Posterior vena cava (tissue), 2 donors: ENCODE data around the gene CCDC122. TPM values are rescaled to one million over a fixed set of nuclear protein-coding genes. Genes with fewer than 3 reads are reported as not detected.
A peak's percentile ranks its signal among the peaks of the same experiment; 100 is the strongest.

ENCODE experiments used
- DNase-seq: peaks from one replicate; pipeline ENCODE4 v3.0.0-alpha.2; 2020; ENCODE audit warnings: low spot score
- intact Hi-C, 2 donors: fragments of 100-400 bp; cut with DNase I; formaldehyde crosslinking; loops; one replicate each; pipeline versions ENCODE4 v1.14.1 to v1.14.2; 2022 to 2023
- long read RNA-seq, 2 donors: library from polyadenylated mRNA; unstranded; transcript quantifications; one replicate each; pipeline ENCODE4 v2.0.0, GENCODE V29; 2020 to 2021
- total RNA-seq, 2 donors: library from RNA; stranded (reverse); fragmentation: NEBNext Ultra II Directional; extraction: Animal tissue kit (Norgen Biotek cat#: 25700); gene quantifications; one replicate each; pipeline ENCODE4 v1.2.1, GENCODE V29; 2021
- donor health status: DM: yes; HTN: yes; CAD: no.
- donor health status: DM: yes; HTN: yes; CAD: no.

The CCDC122 gene
- total RNA-seq = 1 to 10 TPM; 5.8 to 9.9 TPM
- long read RNA-seq, donor 1, partial matches to known transcripts = 0 of 2 reads
- long read RNA-seq, donor 1, other reads (novel, unspliced or antisense) = 2 of 2 reads
- long read RNA-seq, donor 2, partial matches to known transcripts = 0 of 3 reads
- long read RNA-seq, donor 2, other reads (novel, unspliced or antisense) = 2 of 3 reads

DNA sequence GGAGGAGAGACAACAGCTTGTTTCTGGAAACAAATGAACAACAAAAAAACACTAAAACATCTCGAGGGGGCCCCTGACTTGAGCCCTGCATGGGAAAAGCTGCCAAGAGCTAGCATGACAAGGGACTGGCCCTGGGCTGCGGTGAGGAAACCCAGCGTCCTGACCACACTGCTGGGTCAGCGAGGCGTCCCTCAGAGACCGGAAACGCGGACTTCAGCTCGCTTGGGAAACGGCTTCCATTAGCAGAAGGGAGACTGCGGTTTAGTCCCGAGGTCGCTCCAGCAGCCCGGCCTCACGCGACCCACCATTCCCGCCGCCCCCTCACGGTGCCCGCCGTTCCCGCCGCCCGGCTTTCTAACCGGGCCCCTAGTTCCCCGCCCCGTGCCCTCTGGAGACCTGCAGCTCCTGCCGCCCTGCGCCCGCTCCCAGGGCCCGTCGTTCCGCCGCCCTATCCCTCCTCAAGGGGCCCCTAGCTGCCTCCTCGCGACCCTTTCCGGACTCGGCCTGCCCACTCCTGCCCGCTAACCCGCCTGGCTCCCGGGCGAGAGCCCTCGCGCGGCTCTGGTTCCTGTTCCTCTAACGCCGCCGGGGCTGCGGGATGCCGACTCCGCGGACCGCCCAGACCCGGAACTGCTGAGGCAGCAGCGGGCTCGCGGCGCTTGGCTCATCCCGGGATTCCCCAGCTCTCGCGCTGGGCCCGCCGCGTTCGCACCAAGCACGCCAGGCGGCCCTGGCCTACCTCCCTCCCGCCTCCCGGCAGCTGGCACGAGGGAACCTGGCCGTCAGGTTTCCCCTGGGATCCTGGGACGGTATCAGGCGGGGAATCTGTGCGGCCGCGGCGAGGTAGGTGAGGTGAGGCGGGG is at the start of gene CCDC122:
Gene CCDC122 (minus strand): TSS at position 849 of the 863 bp plus-strand sequence. CDS start 10,364 bp downstream, outside the sequence.
- peak; percentile 96 for DNase-seq
- intact Hi-C loops = loop anchor here in 1 of 2 donors (10.0 kb wide), 1 partner anchor 794 kb away; no protein-coding TSS in a partner anchor

DNA sequence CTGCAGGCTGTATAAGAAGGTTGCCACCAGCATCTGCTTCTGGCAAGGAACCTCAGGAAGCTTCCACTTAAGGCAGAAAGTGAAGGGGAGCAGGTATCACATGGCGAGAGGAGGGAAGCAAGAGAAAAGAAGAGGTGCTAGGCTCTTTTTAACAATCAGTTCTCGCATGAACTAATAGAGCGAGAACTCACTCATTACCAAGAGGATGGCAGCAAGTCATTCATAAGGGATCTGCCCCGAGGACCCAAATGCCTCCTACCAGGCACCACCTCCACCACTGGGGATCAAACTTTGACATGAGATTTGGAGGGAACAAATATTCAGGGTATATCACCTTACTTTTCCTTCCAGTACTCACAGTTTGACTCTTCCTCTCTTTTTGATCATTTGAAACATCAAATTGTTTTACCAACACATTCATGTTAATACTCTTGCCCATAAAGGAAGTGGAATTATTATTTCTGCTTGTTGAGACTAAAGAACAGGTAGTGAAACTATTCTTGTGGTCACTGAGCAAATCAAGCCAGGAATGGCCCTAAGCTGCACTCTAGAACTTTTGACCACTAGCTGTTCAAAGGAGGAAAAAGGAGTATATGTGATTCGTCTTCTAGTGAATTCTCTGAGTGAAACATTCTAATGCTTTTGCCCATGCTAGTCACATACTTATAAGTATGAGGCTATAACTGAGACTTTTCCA is 45.2 kb upstream of the CCDC122 start:
- intact Hi-C loops = no loop called here
- DNase-seq = no peak

GRCh38 chr13:43920965-43921674 is 41.6 kb upstream of the CCDC122 start:
- intact Hi-C loops = no loop called here
- DNase-seq = no peak

- no peak for DNase-seq
- intact Hi-C loops = loop anchor here in 1 of 2 donors (10.0 kb wide), 1 partner anchor 526 kb away; no protein-coding TSS in a partner anchor
Measured at GRCh38 chr13:43918636-43919035, 39.1 kb upstream of the CCDC122 start.

DNA sequence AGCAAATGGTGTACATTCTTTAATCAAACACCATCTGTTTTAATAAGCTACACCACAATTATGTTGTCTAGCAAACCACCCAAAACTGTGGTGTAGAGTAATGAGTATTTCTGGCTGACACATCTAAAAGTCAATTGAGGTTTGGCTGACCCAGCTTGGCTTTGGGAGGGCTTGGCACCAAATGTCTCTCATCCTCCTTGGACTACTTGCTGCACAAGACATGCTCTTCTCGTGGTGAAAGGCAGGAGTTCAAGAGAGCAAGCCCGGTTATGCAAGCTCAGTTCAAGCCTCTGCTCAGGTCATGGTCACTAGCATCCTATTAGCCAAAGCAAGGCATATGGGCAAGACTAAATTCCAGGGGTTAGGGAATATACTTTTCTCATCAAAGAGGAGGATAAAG is 37.3 kb upstream of the CCDC122 start:
- no peak for DNase-seq
- intact Hi-C loops = loop anchor here in 1 of 2 donors (10.0 kb wide), 1 partner anchor 528 kb away; no protein-coding TSS in a partner anchor

DNA sequence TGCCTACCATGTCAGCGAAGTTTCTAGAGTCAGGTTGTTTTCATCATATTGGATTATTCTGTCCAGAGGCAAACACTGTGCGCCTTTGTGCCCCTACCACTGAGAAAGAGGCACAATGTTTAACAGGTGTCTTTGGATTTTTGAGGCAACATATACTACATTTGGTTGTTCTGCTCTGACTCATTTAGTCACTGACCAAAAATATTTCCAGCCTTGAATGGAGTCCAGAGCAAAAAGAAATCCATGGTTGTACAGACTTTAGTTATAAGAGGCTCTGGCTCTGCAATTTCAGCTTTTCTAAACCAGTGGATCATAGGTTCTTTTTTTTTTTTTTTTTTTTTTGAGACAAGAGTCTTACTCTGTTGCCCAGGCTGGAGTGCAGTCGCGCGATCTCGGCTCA is 35.9 kb upstream of the CCDC122 start:
- intact Hi-C loops = loop anchor here in 1 of 2 donors (10.0 kb wide), 1 partner anchor 529 kb away; no protein-coding TSS in a partner anchor
- DNase-seq = no peak

GRCh38 chr13:43911871-43912270 is 32.3 kb upstream of the CCDC122 start:
- no peak for DNase-seq
- intact Hi-C loops = loop anchor here in 1 of 2 donors (10.0 kb wide), 1 partner anchor 533 kb away; no protein-coding TSS in a partner anchor

- intact Hi-C loops = loop anchor here in 1 of 2 donors (10.0 kb wide), 1 partner anchor 534 kb away; no protein-coding TSS in a partner anchor
Measured at GRCh38 chr13:43911278-43911677, 31.7 kb upstream of the CCDC122 start.

DNA sequence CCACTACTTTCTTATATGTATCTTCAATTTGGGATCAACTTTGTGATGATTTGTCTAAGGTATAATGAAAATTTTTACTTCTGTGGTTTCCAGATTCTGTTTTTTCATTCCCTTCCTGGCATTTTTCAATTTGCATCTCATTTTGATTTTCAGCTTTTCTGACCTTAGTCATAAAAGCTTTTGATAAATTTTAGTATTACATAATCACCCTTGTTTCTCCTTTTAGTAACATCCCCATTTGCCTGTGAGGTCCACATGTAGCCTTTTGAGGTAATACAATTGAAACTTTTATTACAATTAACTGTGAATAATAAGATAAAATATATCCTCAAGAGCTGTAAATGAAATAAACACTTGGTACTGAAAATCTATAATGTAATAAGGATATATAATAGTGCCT is 31.3 kb upstream of the CCDC122 start:
- intact Hi-C loops = loop anchor here in 1 of 2 donors (10.0 kb wide), 1 partner anchor 534 kb away; no protein-coding TSS in a partner anchor

More at GRCh38 chr13:43911278-43911677, 31.7 kb upstream of the CCDC122 start:
- DNase-seq = no peak

GRCh38 chr13:43908156-43909126 is 28.9 kb upstream of the CCDC122 start:
- intact Hi-C loops = loop anchor here (5.0 to 10.0 kb wide), 5 partner anchors 136 to 1064 kb away; no protein-coding TSS in a partner anchor
- DNase-seq = no peak

More for the DNA sequence above, 31.3 kb upstream of the CCDC122 start:
- no peak for DNase-seq

DNA sequence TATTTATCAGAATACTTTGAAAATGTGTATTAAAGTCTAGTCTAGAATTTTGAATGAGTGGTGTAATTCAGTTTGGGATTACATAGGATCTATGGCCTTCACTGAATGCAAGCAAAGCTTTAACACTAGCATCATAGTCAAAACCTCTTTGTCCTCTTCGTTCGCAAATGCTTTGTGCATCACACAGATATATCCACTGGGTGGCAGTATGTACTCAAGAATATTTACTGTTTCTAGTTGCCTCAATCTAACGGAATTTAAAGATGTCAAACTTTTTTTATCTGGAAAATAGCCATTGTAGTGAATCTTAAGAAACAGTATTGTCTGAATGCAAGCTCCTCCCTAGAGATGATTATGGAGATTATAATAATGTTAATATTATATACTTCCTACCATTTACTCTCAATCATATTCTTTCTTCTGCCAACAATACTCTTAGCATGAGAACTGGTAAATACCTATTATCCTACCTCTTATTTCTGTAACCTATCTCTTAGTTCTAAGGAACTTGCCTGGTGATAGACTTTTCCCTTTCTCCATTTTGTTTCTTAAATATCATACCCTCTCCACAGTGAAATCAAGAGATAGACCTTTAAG is 26.0 kb upstream of the CCDC122 start:
- intact Hi-C loops = loop anchor here (5.0 to 10.0 kb wide), 5 partner anchors 139 to 1067 kb away; no protein-coding TSS in a partner anchor
- DNase-seq = no peak

DNA sequence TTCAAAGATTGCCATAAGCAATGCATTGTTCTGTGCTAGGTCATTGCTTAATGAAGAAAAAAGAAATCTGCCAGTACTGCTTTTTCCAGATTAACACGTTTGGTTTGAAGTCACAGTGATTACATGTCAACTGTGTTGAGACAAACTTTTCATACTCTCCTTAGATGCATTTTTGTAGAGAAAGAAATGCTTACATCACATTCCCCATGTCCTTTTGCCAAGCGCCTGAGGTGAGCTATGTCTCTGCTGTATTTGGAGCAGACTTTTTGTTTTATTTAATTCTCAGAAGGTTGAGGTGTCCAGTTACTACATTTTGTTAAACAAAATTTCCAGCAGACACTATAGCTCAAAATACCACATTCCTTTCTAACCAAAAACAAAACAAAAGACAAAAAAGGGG is 16.4 kb upstream of the CCDC122 start:
- no peak for DNase-seq
- intact Hi-C loops = no loop called here

GRCh38 chr13:43894438-43894837 is 14.9 kb upstream of the CCDC122 start:
- no peak for DNase-seq
- intact Hi-C loops = no loop called here

GRCh38 chr13:43884222-43884621 is 4.7 kb upstream of the CCDC122 start:
- intact Hi-C loops = no loop called here
- DNase-seq = no peak

DNA sequence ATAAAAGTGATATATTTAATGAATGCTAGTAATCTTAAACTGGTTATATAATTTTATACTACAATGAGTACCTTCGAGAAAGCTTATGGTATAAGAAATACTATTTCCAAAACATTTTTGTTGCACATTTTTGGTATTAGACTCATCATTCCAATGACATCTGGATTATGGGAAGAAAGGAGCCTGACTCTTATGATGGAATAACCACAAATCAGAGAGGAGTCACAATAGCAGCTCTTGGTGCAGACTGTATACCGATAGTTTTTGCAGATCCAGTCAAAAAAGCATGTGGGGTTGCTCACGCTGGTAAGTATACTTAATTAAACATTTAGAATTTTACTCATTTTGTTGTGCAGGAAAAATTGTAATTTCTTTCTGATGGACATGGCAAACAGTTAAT is 4.1 kb upstream of the CCDC122 start:
- intact Hi-C loops = no loop called here
- no peak for DNase-seq

GRCh38 chr13:43881580-43881979 is 2.0 kb upstream of the CCDC122 start:
- intact Hi-C loops = no loop called here
- DNase-seq = no peak

DNA sequence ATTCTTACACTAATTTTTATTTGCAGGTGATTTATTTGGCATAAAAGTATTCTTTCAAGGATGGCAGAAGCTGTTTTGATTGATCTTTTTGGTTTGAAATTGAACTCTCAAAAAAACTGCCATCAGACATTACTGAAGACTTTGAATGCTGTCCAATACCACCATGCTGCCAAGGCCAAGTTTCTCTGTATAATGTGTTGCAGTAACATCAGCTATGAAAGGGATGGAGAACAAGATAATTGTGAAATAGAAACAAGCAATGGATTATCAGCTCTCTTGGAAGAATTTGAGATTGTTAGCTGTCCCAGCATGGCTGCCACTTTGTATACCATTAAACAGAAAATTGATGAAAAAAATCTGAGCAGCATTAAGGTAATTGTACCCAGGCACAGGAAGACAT is 1.4 kb upstream of the CCDC122 start:
- no peak for DNase-seq
- intact Hi-C loops = no loop called here
